Smooth muscle cell (in vitro differentiated cells): ENCODE measurements around the gene DXO. TPM values are rescaled to one million over a fixed set of nuclear protein-coding genes. Genes with fewer than 3 reads are reported as not detected.

Experiments used
- DNase-seq: peaks from one replicate; lab custom pipeline; 2025; ENCODE audit not compliant: unreplicated experiment; lab: John Stamatoyannopoulos, UW
- H2AFZ ChIP-seq: fragments of 200-600 bp; sonication (generic); 2 replicates; pipeline ENCODE4 v1.6.0; 2016; ENCODE audit warnings: antibody characterized with exemption, low read depth, mild to moderate bottlenecking
- H3F3A ChIP-seq: fragments of 200-600 bp; sonication (generic); 2 replicates; pipeline ENCODE4 v1.6.0; 2017; ENCODE audit warnings: antibody characterized with exemption, low read depth
- H3K27ac ChIP-seq: fragments of 200-600 bp; sonication (generic); 2 replicates; pipeline ENCODE4 v1.5.1; 2016; ENCODE audit warnings: low read depth, mild to moderate bottlenecking
- H3K27me3 ChIP-seq: fragments of 200-600 bp; sonication (generic); 2 replicates; pipeline ENCODE4 v1.6.1; 2016; ENCODE audit warnings: low read depth, mild to moderate bottlenecking
- H3K36me3 ChIP-seq: fragments of 200-600 bp; sonication (generic); 2 replicates; pipeline ENCODE4 v1.5.1; 2016; ENCODE audit warnings: low read depth
- H3K4me1 ChIP-seq: fragments of 200-600 bp; sonication (generic); 2 replicates; pipeline ENCODE4 v1.5.1; 2016; ENCODE audit warnings: low read depth
- H3K4me2 ChIP-seq: fragments of 200-600 bp; sonication (generic); 2 replicates; pipeline ENCODE4 v1.6.0; 2016; ENCODE audit warnings: mild to moderate bottlenecking
- H3K4me3 ChIP-seq: fragments of 200-600 bp; sonication (generic); 2 replicates; pipeline ENCODE4 v1.5.1; 2016; ENCODE audit warnings: mild to moderate bottlenecking
- H3K79me2 ChIP-seq: fragments of 200-600 bp; sonication (generic); 2 replicates; pipeline ENCODE4 v1.6.0; 2016; ENCODE audit warnings: low read depth, mild to moderate bottlenecking
- H3K9ac ChIP-seq: fragments of 200-600 bp; sonication (generic); 2 replicates; pipeline ENCODE4 v1.6.0; 2016; ENCODE audit warnings: low read depth
- H3K9me3 ChIP-seq: fragments of 200-600 bp; sonication (generic); replicated peaks from 2 replicates; pipeline ENCODE4 v1.5.1; 2016; ENCODE audit warnings: low read depth
- H4K20me1 ChIP-seq: fragments of 200-600 bp; sonication (generic); 2 replicates; pipeline ENCODE4 v1.6.0; 2016; ENCODE audit warnings: low read depth
- CTCF ChIP-seq: fragments of 200-600 bp; sonication (generic); IDR thresholded peaks from 2 replicates; pipeline ENCODE4 v1.5.1; 2017; ENCODE audit warnings: borderline replicate concordance, mild to moderate bottlenecking, antibody characterized with exemption; ENCODE audit not compliant: insufficient read depth, poor library complexity, severe bottlenecking
- WGBS: methylation state at CpG from one replicate; pipeline ENCODE4 v1.1.7; 2016; ENCODE audit warnings: low lambda C conversion rate; 5-methylcytosine and 5-hydroxymethylcytosine counted together
- polyA plus RNA-seq: library from polyadenylated mRNA; unstranded; fragments of >200 nt; fragmentation: Nextera tagmentation; extraction: Ambion mirVana; gene quantifications from 2 replicates; pipeline ENCODE4 v1.2.1, GENCODE V29; 2016
- total RNA-seq: library from RNA; depleted of rRNA; stranded (reverse); fragments of >200 nt; gene quantifications from 2 replicates; pipeline ENCODE4 v1.2.3, GENCODE V29; 2014

Gene DXO
- total and polyA plus RNA-seq, 2 experiments from 2014 or later: 11.0 to 21.9 TPM

DNA sequence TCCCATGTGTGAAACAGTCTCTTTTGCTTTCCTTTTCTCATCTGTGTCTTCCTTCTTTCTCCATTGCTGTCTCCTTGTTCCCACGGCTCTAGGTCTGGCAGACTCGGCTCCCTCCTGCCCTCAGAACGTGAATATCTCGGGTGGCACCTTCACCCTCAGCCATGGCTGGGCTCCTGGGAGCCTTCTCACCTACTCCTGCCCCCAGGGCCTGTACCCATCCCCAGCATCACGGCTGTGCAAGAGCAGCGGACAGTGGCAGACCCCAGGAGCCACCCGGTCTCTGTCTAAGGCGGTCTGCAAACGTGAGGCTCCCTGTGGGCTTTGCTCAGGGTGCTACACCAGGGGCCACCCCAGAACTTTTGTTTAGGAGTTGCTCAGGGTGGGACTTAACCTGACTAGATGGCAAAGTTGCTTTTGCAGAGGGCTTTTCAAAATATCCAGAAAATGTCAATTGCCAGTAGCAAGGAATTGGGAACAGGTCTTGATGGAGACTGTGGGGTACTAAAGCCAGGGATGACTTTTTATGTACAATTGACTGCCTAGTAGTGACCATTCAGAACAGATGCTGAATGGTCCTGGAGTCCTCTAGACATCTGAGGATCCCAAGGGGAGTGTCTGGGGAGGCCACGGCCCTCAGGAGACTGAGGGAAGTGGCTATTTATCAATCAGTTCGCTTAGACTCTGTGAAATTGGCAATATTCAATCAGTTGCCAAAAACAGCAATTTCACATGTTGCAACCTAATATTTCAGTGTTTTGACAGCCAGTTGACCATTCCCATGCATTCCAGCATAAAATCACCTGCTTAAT lies 43.9 kb downstream of the DXO start:
- Histone ChIP-seq H3K27ac (no peak overlapping the region), H3K9me3 (no peaks in the 10 kb centered on the region), H3K4me3 (no peak overlapping the region), H4K20me1 (no peaks in the 10 kb centered on the region), H3K36me3 (no peaks in the 10 kb centered on the region), H3K4me1 (no peaks in the 10 kb centered on the region), H3K4me2 (no peak overlapping the region), H2AFZ (no peak overlapping the region), H3F3A (no peaks in the 10 kb centered on the region), H3K27me3 (peaks cover 4% of the 10 kb centered on the region), H3K9ac (no peak overlapping the region), H3K79me2 (no peaks in the 10 kb centered on the region)
- no peak for DNase-seq
- no peak for TF ChIP-seq CTCF
- 92% methylated on average over 11 of the region's 11 CpGs for WGBS

- Histone ChIP-seq H3K27me3 (peaks cover 4% of the 10 kb centered on the region), H3K27ac (no peak within 1 kb of the TSS), H4K20me1 (no peaks in the 10 kb centered on the region), H3K36me3 (no peaks in the 10 kb centered on the region), H3K9ac (no peak within 1 kb of the TSS), H3K4me1 (no peaks in the 10 kb centered on the region), H2AFZ (no peak within 1 kb of the TSS), H3K4me2 (no peak within 1 kb of the TSS), H3K4me3 (no peak within 1 kb of the TSS), H3F3A (no peaks in the 10 kb centered on the region), H3K9me3 (no peaks in the 10 kb centered on the region), H3K79me2 (no peaks in the 10 kb centered on the region)
- no peak for TF ChIP-seq CTCF
- 90% methylated on average over 11 of the region's 11 CpGs for WGBS
- DNase-seq: no peak
These were observed 44.6 kb downstream of the DXO start, which contains the start of gene C2 for GRCh38 chr6:31927242-31927862. TSS of gene C2 (plus strand) at chr6:31927717. CDS start at chr6:31927753, 36 bp downstream.

DNA sequence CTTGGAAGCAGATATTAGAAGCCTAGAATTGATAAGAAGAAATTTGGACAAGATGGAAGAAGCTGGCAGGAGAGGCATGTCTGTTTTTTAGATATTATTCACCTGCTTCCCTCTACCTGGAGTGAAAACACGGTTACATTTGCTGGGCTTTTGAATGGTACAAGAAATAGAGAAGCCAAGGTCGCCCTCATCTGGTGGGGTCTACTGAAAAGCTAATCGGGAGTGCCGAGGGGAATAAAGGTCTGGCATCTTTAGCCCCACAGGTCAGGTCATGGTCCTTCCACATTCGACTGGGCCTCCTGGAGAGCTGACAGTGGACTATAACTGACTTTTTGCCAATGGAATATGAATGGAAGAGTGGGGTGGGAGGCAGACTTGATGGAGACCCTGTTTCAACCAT lies 49.0 kb downstream of the DXO start:
- no peak overlapping the region for H3K9ac ChIP-seq
- no peak for DNase-seq
- 37% methylated on average over 5 of the region's 5 CpGs for WGBS
- H3K4me2 ChIP-seq: no peak overlapping the region
- H3K4me3 ChIP-seq: no peak overlapping the region
- peaks cover 2% of the 10 kb centered on the region for H3K27me3 ChIP-seq
- no peak overlapping the region for H3K27ac ChIP-seq
- H3K9me3 ChIP-seq: no peaks in the 10 kb centered on the region
- H3K4me1 ChIP-seq: no peaks in the 10 kb centered on the region
- H3K36me3 ChIP-seq: no peaks in the 10 kb centered on the region
- H2AFZ ChIP-seq: no peak overlapping the region
- H3F3A ChIP-seq: no peaks in the 10 kb centered on the region
- no peak for TF ChIP-seq CTCF
- no peaks in the 10 kb centered on the region for H4K20me1 ChIP-seq
- no peaks in the 10 kb centered on the region for H3K79me2 ChIP-seq

DNA sequence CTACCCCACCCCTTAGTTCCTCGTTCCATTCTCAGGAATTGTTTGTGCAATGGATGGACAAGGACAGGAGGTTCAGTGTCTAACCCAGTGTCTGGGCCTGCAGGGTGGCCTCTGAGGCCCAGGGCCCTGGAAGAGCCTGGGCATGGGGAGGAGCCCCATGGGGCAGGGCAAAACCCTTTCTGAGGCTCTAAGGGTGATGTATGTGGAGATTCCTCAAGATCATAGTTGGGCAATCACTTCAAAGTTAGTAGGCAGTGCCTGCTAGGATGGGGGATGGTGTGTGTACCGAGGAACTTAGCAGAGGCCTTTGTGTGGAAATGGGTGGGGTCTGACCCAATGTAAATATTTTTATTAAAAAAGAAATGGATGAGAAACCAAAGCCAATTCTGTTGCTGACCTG lies 51.1 kb downstream of the DXO start:
- no peaks in the 10 kb centered on the region for H3K9me3 ChIP-seq
- H3K4me1 ChIP-seq: no peaks in the 10 kb centered on the region
- no peak overlapping the region for H2AFZ ChIP-seq
- no peak for DNase-seq
- TF ChIP-seq CTCF: no peak
- no peaks in the 10 kb centered on the region for H3K27me3 ChIP-seq
- WGBS: 73% methylated on average over 2 of the region's 2 CpGs
- H3K79me2 ChIP-seq: no peaks in the 10 kb centered on the region
- no peaks in the 10 kb centered on the region for H3K36me3 ChIP-seq
- no peak overlapping the region for H3K4me3 ChIP-seq
- H3F3A ChIP-seq: no peaks in the 10 kb centered on the region
- H3K9ac ChIP-seq: no peak overlapping the region
- H3K27ac ChIP-seq: no peak overlapping the region
- H3K4me2 ChIP-seq: no peak overlapping the region
- no peaks in the 10 kb centered on the region for H4K20me1 ChIP-seq
